SK-N-SH treated with all-trans-retinoic acid at 6 μM for 48 hours (cell line): ENCODE data around the gene AIG1.
"Not testable (repeated sequence)": the region's sequence is repeated elsewhere in the genome, so short reads cannot be mapped to it uniquely, and the experiment has no call there.

Experiments used
- ATAC-seq: fragments of 200-7000 bp; cut with Tn5 transposase; 3 replicates; pipeline ENCODE4 v1.9.1; 2020; ENCODE audit warnings: mild to moderate bottlenecking, moderate library complexity
- ARNTL ChIP-seq: fragments of 450-650 bp; formaldehyde crosslinking; IDR thresholded peaks from 2 replicates; pipeline ENCODE4 v1.5.0; 2020; ENCODE audit warnings: low read depth, mild to moderate bottlenecking, moderate library complexity, borderline replicate concordance
- BACH2 ChIP-seq: fragments of 250-450 bp; sonication (Bioruptor Pico); IDR thresholded peaks from 2 replicates; pipeline ENCODE4 v1.9.0; 2021; ENCODE audit warnings: mild to moderate bottlenecking, borderline replicate concordance
- CSDC2 ChIP-seq: fragments of 250-450 bp; sonication (Bioruptor Pico); IDR thresholded peaks from 2 replicates; pipeline ENCODE4 v1.5.0; 2020; ENCODE audit warnings: mild to moderate bottlenecking, moderate library complexity
- ESRRG ChIP-seq: fragments of 250-450 bp; sonication (Bioruptor Pico); IDR thresholded peaks from 2 replicates; pipeline ENCODE4 v1.6.1; 2021; ENCODE audit warnings: mild to moderate bottlenecking
- GLIS3 ChIP-seq: fragments of 250-450 bp; sonication (Bioruptor Pico); IDR thresholded peaks from 2 replicates; pipeline ENCODE4 v1.5.0; 2020; ENCODE audit warnings: mild to moderate bottlenecking, moderate library complexity
- ISL1 ChIP-seq: fragments of 250-450 bp; sonication (Bioruptor Pico); IDR thresholded peaks from 2 replicates; pipeline ENCODE4 v2.1.2; 2022; ENCODE audit warnings: mild to moderate bottlenecking, moderate library complexity
- OSR1 ChIP-seq: fragments of 250-450 bp; sonication (Bioruptor Pico); IDR thresholded peaks from 2 replicates; pipeline ENCODE4 v1.8.0; 2022; ENCODE audit warnings: moderate library complexity, mild to moderate bottlenecking, inconsistent platforms
- PPARA ChIP-seq: fragments of 250-450 bp; sonication (Bioruptor Pico); IDR thresholded peaks from 2 replicates; pipeline ENCODE4 v1.5.0; 2020; ENCODE audit warnings: mild to moderate bottlenecking, borderline replicate concordance
- RARB ChIP-seq: fragments of 250-450 bp; sonication (Bioruptor Pico); IDR thresholded peaks from 2 replicates; pipeline ENCODE4 v1.8.0; 2021; ENCODE audit warnings: mild to moderate bottlenecking, moderate library complexity
- SNAI2 ChIP-seq: fragments of 250-450 bp; sonication (Bioruptor Pico); IDR thresholded peaks from 2 replicates; pipeline ENCODE4 v1.5.0; 2020; ENCODE audit warnings: mild to moderate bottlenecking, moderate library complexity
- TCF4 ChIP-seq: fragments of 250-450 bp; sonication (Bioruptor Pico); IDR thresholded peaks from 2 replicates; pipeline ENCODE4 v1.8.0; 2021; ENCODE audit warnings: mild to moderate bottlenecking, moderate library complexity, borderline replicate concordance
- TOX ChIP-seq: fragments of 250-450 bp; sonication (Bioruptor Pico); IDR thresholded peaks from 2 replicates; pipeline ENCODE4 v1.8.0; 2021; ENCODE audit warnings: mild to moderate bottlenecking, moderate library complexity, borderline replicate concordance
- ZC3H10 ChIP-seq: fragments of 250-450 bp; sonication (Bioruptor Pico); IDR thresholded peaks from 2 replicates; pipeline ENCODE4 v1.5.1; 2021; ENCODE audit warnings: mild to moderate bottlenecking, moderate library complexity
- ZFP3 ChIP-seq: fragments of 250-450 bp; sonication (Bioruptor Pico); IDR thresholded peaks from 2 replicates; pipeline ENCODE4 v1.5.0; 2020; ENCODE audit warnings: mild to moderate bottlenecking, moderate library complexity
- ZNF70 ChIP-seq: fragments of 450-650 bp; formaldehyde crosslinking; IDR thresholded peaks from 2 replicates; pipeline ENCODE4 v1.5.0; 2020; ENCODE audit warnings: mild to moderate bottlenecking, moderate library complexity
- ZNF8 ChIP-seq: fragments of 450-650 bp; formaldehyde crosslinking; IDR thresholded peaks from 2 replicates; pipeline ENCODE4 v1.5.0; 2020; ENCODE audit warnings: mild to moderate bottlenecking, moderate library complexity
- TF ChIP-seq, protein P1 (sequence below): fragments of 250-450 bp; sonication (Bioruptor Pico); IDR thresholded peaks from 2 replicates; pipeline ENCODE4 v1.5.0; 2020; ENCODE audit warnings: mild to moderate bottlenecking, moderate library complexity
- TF ChIP-seq, protein P2 (sequence below): fragments of 250-450 bp; sonication (Bioruptor Pico); IDR thresholded peaks from 2 replicates; pipeline ENCODE4 v1.5.1; 2020; ENCODE audit warnings: low read depth, mild to moderate bottlenecking, moderate library complexity
- TF ChIP-seq, protein P3 (sequence below): fragments of 250-450 bp; sonication (Bioruptor Pico); IDR thresholded peaks from 2 replicates; pipeline ENCODE4 v1.5.1; 2021; ENCODE audit warnings: mild to moderate bottlenecking, moderate library complexity

Gene AIG1

DNA sequence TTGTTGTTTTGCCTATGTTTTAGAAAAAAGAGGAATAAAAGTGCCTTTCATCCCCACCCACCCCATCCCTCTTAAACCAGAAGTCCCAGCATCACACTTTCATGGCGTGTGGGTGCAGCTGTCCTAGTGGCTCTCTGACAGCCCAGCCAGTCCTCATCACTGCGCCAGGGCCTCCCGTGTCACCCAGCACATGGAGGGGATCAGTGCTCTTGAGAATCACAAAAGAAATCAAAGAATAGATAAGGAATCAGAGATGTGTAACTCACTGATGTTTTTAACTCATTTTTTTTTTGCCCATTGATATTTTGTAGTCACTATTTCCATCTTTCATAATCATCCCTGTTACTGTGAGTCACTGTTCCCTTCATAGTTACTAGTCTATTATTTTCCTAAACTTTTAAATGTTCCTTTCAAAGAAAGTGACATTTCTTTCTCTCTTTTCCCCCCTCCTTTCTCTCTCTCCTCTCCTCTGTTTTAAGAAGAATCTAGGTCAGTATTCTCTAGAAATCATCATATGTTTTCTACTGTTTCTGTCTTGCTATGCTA, 78.6 kb downstream of the AIG1 start:
- TF ChIP-seq ZFP3 (CRISPR knock-in tag) (no peak), ZC3H10 (CRISPR knock-in tag) (no peak)
- TF ChIP-seq, all 23 proteins: peak for 0
- no peak for ATAC-seq

DNA sequence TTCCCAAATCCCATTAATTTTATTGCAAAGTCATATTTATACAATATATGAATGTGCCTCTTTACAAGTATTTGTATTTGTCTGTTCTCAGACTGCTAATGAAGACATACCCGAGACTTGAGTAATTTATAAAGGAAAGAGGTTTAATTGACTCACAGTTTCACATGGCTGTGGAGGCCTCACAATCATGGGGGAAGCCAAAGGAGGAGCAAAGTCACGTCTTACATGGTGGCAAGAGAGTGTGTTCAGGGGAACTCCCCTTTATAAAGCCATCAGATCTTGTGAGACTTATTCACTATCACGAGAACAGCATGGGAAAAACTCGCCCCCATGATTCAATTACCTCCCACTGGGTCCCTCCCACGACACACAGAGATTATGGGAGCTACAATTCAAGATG, 79.2 kb downstream of the AIG1 start:
- ATAC-seq: not testable (repeated sequence)

DNA sequence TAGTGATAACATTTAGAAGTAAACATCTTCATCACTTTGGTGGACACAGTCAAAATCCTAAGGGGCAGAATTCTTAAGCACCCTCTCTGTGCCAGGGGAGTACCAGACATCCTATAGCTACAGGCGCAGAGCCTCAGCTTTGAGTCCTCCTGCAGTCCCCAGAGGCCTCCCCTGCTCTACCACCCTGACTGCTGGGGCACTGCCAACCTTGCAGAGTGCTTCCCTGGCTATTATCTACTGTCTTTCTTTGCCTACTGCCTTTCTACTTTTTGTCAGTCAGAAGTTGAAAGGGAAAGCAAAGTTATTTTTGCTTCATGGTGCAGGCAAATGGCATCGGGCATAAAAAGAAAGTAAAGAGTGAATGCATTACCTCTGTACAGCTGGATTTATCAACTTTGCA, 80.1 kb downstream of the AIG1 start:
- ATAC-seq: peak; percentile 19; the same call in 1 of the 3 replicates
- TF ChIP-seq TCF4 (CRISPR knock-in tag) (no peak), SNAI2 (CRISPR knock-in tag) (no peak), ZNF70 (no peak), GLIS3 (no peak), ISL1 (no peak), CSDC2 (no peak), ZC3H10 (CRISPR knock-in tag) (no peak)
- TF ChIP-seq, protein P1, sequence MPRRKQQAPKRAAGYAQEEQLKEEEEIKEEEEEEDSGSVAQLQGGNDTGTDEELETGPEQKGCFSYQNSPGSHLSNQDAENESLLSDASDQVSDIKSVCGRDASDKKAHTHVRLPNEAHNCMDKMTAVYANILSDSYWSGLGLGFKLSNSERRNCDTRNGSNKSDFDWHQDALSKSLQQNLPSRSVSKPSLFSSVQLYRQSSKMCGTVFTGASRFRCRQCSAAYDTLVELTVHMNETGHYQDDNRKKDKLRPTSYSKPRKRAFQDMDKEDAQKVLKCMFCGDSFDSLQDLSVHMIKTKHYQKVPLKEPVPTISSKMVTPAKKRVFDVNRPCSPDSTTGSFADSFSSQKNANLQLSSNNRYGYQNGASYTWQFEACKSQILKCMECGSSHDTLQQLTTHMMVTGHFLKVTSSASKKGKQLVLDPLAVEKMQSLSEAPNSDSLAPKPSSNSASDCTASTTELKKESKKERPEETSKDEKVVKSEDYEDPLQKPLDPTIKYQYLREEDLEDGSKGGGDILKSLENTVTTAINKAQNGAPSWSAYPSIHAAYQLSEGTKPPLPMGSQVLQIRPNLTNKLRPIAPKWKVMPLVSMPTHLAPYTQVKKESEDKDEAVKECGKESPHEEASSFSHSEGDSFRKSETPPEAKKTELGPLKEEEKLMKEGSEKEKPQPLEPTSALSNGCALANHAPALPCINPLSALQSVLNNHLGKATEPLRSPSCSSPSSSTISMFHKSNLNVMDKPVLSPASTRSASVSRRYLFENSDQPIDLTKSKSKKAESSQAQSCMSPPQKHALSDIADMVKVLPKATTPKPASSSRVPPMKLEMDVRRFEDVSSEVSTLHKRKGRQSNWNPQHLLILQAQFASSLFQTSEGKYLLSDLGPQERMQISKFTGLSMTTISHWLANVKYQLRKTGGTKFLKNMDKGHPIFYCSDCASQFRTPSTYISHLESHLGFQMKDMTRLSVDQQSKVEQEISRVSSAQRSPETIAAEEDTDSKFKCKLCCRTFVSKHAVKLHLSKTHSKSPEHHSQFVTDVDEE (CRISPR knock-in tag): no peak

DNA sequence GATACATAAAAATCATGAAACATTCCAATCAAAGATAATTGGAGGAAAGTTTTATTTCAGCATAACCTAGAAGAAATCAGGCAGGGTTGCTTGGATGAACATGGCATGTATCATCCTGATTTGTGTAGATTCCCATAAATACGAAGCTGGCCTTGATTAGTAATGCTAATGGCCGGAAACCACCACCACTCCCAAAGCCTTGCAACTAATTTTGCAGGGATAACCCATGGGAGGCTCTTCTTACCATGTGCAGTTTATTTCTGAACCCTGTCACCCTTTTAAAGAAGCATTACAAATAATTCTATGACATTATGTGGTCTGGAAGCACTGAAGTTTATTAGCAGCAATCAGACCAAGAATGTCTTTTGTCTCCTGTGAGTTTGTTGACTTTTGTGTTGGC, 80.8 kb downstream of the AIG1 start:
- no peak for TF ChIP-seq BACH2 (CRISPR knock-in tag)
- peak; percentile 41; the same call in 1 of the 3 replicates for ATAC-seq

DNA sequence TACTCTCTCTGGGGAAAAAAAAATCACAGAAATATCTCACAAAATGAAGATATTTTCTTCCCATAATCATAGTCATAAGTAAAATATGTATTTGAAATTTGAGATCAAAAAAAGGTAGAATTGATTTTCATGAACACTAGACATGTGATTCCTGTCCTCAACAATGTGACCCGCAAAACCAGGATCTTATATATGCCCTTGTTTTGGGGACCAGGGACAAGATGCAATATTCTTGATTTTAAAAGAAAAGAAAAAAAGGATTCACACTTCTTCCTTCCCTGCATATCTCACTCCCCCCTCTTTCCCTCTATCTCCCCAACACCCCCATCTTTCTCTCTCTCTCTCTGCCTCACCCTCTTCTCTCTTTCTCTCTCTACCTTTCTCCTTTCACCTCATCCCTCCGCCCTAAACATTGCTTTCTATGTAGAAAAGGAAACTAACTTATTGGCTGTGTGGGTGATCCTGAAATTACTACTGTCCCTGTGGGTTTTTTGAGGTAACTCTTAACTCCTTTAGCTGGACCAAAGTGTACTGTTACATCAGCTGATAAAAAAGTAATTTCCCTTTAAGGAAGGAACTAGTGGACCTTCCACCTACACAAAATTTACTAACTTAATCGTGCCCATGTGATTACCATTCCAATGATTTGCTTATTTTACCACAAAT, 85.6 kb downstream of the AIG1 start:
- ATAC-seq: no peak
- TF ChIP-seq RARB (CRISPR knock-in tag) (no peak), ZNF70 (no peak), ESRRG (CRISPR knock-in tag) (no peak), SNAI2 (CRISPR knock-in tag) (no peak), TCF4 (CRISPR knock-in tag) (no peak), BACH2 (CRISPR knock-in tag) (no peak), TOX (no peak)
- TF ChIP-seq, protein P1 (CRISPR knock-in tag): no peak

DNA sequence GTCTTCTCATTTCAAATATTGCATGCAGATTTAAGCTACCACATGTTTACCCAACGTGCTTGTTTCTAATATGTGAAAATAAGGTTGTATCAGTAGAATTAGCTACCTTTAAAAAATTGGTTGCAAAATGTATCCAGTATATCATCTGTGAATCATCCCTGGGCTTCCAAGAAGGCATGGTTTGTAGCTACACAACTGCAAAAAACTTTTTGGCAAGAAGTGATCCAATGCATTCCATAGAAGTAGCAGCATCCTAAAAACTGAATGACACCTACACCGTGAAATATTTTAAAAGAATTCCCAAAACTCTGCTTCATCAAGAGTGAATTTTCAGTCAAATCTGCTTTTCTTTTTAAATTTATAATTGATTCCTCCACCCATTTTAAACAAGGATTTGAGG, 89.1 kb downstream of the AIG1 start:
- 0 out of 3 replicates have a peak, but pooled peaks have one; percentile 21 for ATAC-seq
- TF ChIP-seq, protein P1 (CRISPR knock-in tag): no peak
- no peak for TF ChIP-seq BACH2 (CRISPR knock-in tag)
- no peak for TF ChIP-seq PPARA (CRISPR knock-in tag)
- TF ChIP-seq OSR1 (CRISPR knock-in tag): no peak
- no peak for TF ChIP-seq ESRRG (CRISPR knock-in tag)
- TF ChIP-seq, protein P2, sequence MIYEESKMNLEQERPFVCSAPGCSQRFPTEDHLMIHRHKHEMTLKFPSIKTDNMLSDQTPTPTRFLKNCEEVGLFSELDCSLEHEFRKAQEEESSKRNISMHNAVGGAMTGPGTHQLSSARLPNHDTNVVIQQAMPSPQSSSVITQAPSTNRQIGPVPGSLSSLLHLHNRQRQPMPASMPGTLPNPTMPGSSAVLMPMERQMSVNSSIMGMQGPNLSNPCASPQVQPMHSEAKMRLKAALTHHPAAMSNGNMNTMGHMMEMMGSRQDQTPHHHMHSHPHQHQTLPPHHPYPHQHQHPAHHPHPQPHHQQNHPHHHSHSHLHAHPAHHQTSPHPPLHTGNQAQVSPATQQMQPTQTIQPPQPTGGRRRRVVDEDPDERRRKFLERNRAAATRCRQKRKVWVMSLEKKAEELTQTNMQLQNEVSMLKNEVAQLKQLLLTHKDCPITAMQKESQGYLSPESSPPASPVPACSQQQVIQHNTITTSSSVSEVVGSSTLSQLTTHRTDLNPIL (CRISPR knock-in tag): no peak
- no peak for TF ChIP-seq ISL1
- no peak for TF ChIP-seq ARNTL (CRISPR knock-in tag)
- TF ChIP-seq, protein P3, sequence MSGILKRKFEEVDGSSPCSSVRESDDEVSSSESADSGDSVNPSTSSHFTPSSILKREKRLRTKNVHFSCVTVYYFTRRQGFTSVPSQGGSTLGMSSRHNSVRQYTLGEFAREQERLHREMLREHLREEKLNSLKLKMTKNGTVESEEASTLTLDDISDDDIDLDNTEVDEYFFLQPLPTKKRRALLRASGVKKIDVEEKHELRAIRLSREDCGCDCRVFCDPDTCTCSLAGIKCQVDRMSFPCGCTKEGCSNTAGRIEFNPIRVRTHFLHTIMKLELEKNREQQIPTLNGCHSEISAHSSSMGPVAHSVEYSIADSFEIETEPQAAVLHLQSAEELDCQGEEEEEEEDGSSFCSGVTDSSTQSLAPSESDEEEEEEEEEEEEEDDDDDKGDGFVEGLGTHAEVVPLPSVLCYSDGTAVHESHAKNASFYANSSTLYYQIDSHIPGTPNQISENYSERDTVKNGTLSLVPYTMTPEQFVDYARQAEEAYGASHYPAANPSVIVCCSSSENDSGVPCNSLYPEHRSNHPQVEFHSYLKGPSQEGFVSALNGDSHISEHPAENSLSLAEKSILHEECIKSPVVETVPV: no peak
- no peak for TF ChIP-seq ZC3H10 (CRISPR knock-in tag)
- no peak for TF ChIP-seq TOX
- TF ChIP-seq SNAI2 (CRISPR knock-in tag): no peak
- TF ChIP-seq ZFP3 (CRISPR knock-in tag): no peak
- TF ChIP-seq RARB (CRISPR knock-in tag): no peak
- no peak for TF ChIP-seq TCF4 (CRISPR knock-in tag)
- TF ChIP-seq GLIS3: no peak
- no peak for TF ChIP-seq ZNF8
